ENCODE data around the gene KLHL5.
"Not testable (repeated sequence)": the region's sequence is repeated elsewhere in the genome, so short reads cannot be mapped to it uniquely, and the experiment has no call there.

The KLHL5 gene

GRCh38 chr4:39104255-39104654 is 42.2 kb downstream of the KLHL5 start:
- no peak for DNase-seq

GRCh38 chr4:39106011-39106410 is 44.0 kb downstream of the KLHL5 start:
- DNase-seq, result no peak

DNA sequence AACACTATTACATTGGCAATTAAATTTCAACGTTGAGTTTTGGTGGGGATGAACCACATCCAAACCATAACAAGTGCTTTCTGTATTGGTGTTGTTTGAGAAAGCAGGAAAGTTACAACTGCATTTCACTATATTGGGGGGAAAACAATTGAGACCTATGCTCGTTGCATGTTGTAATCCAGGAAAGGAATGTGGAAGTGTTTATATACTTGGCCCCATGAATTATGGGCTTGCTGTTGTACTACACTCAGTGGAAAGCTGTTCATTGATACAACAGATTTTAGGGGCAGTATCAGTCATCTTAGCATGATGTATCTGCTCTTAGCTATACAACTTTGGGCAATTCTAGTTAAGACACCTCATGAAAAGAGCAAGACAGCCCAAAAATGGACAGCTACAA is 52.4 kb downstream of the KLHL5 start:
- DNase-seq, result no peak

- DNase-seq, result peak in 1 of 2 donors; percentile 16
These were observed 56.1 kb downstream of the KLHL5 start for GRCh38 chr4:39118034-39118658.

GRCh38 chr4:39120418-39120817 is 58.4 kb downstream of the KLHL5 start:
- DNase-seq, result no peak

- no peak for DNase-seq
These were observed 63.0 kb downstream of the KLHL5 start for GRCh38 chr4:39124885-39125599.

DNA sequence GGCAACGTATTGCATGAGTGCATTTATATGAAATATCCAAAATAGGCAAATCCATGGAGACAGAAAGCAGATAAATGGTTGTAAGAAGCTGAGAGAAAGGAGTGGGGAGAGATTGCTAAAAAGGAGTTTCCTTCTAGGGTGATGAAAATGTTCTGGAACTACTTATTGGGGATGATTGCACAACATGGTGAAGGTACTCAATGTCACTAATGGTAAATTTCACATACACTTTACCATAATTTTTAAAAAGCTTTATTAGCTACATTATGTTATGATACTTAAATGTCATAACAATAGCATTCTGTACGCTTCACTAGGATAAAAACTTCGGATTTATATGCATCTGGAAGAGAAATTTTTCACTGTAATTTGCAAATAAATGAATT is 63.6 kb downstream of the KLHL5 start:
- DNase-seq, result no peak

- no peak for DNase-seq
These were observed 64.4 kb downstream of the KLHL5 start for GRCh38 chr4:39126256-39127095.

DNA sequence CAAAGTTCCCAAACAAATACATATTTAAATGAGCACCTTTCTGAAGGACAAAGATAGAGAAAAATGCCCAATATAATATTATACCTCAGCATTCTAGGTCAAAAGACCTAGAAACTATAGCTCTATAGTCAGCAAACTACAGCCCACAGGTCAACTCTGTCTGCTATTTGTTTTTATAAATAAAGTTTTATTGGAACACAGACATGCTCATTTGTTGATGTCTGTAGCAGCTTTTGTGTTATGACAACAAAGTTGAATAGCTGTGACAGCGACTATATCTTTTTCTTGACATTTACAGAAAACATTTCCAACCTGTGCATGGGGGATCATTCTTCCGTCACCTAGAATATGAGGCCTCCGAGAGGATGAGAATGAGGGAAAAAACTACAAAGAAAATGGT is 71.6 kb downstream of the KLHL5 start:
- no peak for DNase-seq

DNA sequence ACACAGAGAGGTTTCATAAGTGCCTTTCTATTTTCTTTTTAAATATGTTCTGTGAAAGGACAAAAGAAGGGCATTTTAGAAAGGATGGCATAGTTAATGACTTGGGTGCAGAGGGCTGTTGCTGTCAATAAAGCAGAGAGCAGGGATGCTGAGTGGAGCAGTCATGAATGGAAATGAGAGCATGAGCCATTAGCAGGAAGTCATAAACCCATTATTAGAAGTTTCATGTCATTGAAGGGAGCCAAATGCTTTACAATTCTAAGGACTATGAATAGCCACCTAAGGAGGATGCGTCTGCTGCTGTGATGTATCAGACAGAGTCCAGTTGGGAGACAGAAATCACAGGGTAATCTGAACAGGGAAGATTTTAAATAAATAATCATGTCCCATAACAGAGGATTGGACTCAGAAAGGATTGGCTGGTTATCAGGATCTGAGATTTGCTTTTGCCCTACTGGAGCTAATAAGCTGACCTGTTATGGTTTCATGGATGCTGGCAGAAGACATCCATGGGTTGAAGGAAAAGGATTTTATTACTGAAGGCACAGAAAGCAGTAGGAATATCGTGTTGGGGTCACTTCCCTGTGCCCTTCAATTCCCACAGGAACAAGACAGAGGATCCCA is 72.8 kb downstream of the KLHL5 start:
- DNase-seq, result no peak

DNA sequence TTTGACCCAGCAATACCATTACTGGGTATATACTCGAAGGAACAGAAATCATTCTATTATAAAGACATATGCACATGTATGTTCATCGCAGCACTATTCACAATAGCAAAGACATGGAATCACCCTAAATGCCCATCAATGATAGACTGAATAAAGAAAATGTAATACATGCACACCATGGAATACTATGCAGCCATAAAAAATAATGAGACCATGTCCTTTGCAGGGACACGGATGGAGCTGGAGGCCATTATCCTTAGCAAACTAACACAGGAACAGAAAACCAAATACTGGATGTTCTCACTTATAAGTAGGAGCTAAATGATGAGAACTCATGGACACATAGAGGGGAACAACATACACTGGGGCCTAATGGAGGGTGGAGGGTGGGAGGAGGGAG is 76.2 kb downstream of the KLHL5 start:
- DNase-seq, result not testable (repeated sequence)

DNA sequence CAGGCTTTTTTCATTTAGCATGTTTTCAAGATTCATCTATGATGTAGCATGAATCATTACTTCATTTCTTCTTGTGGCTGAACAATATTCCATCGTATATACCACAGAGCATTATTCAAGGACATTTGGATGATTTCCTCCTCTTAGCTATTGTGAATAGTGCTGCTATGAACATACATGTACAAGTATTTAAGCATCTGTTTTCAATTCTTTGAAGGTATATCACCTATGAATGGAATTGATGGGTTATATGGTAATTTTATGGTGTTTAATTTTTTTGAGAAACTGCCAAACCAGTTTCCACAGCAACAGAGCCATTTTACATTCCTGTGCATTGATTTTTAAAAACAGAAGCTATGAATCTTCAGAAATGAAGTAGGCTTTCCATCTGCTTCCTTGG is 84.2 kb downstream of the KLHL5 start:
- no peak for DNase-seq

DNA sequence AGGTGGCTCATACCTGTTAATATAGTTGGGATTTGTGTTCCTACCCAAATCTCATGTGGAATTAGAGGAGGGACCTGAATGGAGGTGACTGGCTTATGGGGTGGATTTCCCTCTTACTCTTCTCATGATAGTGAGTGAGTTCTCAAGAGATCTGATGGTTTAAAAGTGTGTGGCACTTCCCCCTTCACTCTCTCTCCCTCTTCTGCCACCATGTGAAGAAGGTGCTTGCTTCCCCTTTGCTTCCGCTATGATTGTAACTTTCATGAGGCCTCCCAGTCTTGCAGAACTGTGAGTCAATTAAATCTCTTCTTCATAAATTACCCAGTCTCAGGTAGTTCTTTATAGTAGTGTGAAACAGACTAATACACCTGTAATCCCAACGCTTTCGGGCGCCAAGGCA is 92.0 kb downstream of the KLHL5 start:
- DNase-seq, result no peak

DNA sequence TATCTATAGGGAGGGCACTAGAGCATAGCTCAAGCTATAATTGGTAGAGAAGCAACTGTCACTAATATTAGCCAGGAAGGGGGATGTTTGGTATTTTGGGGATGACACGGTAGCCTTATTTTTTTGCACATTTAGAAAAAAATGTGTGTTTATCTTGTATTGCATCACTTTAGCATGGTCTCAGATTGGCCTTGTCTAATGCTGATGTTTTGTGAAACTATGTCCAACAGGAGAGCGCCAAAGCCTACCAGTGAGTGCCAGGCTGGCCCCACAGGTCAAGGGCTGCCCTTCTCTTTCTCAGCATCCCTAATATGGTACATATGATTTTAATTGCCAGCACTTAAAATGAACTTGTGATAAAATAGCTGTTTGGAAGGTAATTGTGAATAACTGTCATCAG is 95.5 kb downstream of the KLHL5 start:
- DNase-seq, result no peak

DNA sequence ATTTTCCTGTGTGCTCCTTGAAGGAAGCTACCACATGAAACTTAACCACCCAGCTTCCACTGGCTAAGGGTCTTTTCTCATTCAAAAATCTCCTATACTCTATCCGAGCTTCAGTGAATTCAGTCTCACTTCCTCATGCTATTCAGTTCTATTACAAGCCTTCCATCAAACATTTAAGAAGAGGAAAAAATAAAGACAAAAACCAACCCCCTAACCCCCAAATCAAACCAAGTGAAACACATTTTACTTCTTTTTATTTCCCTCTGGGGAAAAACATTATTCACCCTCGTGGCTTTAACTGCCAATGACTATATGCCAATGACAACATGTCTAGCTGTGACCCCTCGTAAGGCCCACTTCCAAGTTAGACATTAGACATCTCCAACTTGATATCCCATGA is 104.1 kb downstream of the KLHL5 start:
- DNase-seq, result no peak

DNA sequence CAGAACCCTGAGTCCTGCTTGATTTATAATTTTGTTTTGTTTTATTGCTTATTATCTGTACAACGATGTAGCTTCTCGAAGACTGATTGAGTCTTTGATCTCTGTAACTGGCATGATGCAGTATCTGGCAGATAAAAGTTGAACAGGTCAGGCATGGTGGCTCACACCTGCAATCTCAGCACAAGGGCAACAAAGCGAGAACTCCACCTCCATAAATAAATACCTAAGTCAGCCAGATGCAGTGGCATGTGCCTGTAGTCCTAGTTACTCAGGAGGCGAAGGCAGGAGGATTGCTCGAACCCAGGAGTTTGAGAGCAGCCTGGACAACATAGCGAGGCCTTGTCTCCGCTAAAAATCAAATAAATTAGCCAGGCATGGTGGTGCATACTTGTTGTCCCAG is 104.6 kb downstream of the KLHL5 start:
- peak in 1 of 2 donors; percentile 5 for DNase-seq

DNA sequence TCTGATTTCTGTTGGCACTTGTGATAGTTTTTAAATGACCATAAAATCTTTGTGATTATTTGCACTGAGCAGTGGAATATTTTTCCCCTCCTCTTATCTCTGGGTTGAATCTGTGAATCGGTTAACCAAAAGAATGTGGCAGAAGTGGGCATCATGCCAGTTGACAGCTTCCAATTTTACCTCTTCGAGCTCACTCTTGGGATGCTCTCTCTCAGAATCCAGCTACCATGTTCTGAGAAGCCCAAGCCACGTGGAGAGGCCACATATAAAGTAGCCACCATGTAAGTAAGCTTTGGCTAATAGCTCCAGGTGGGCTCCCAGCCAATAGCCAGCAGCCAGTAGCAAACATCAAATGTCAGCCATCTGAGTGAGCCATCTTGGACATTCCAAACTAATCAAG is 107.4 kb downstream of the KLHL5 start:
- no peak for DNase-seq

GRCh38 chr4:39170301-39170700 is 108.3 kb downstream of the KLHL5 start:
- no peak for DNase-seq
